A549 (cell line): ENCODE measurements around the gene ZNF385B. TPM values are rescaled to one million over a fixed set of nuclear protein-coding genes. Genes with fewer than 3 reads are reported as not detected.

Experiments used
- ATAC-seq, 2 experiments: fragments of 200-7000 bp in 1 of 2; fragments of >200 bp in 1 of 2; cut with Nextera tagmentation in 1 of 2; cut with Tn5 transposase in 1 of 2; 3 replicates each; pipeline versions ENCODE4 v1.8.0 to v1.9.1; 2018 to 2020; ENCODE audit warnings: mild to moderate bottlenecking in 1 of 2, moderate library complexity in 1 of 2
- CTCF ChIA-PET: fragments of 300-600 bp; sonication (Branson Sonifier 250); formaldehyde crosslinking; extraction: SDS; loops from one replicate; lab custom pipeline; 2021; ENCODE audit warnings: antibody characterized with exemption, inconsistent platforms; lab: Yijun Ruan, JAX
- POLR2A ChIA-PET: fragments of 350-600 bp; formaldehyde crosslinking; extraction: SDS; loops from one replicate; lab custom pipeline; 2021; ENCODE audit warnings: antibody characterized with exemption, inconsistent platforms; lab: Yijun Ruan, JAX
- DNase-seq, 2 experiments: peaks; one replicate each; pipeline versions ENCODE4 v3.0.0 to v3.0.0-alpha.2; 2011 to 2016; ENCODE audit warnings: low read depth in 1 of 2, low spot score in 1 of 2
- FAIRE-seq: peaks from 2 replicates; lab custom pipeline; 2011; peaks lifted over from hg19 to GRCh38; lab: Jason Lieb, UNC
- H3K27ac ChIP-seq, 2 experiments: fragments of >200 bp; sonication (Bioruptor Twin); formaldehyde crosslinking; 3 replicates each; pipeline ENCODE4 v1.5.1; 2016 to 2017
- H3K4me1 ChIP-seq: fragments of >200 bp; sonication (Bioruptor Twin); formaldehyde crosslinking; 3 replicates; pipeline ENCODE4 v1.6.1; 2016
- H3K4me2 ChIP-seq: fragments of >200 bp; sonication (Bioruptor Twin); formaldehyde crosslinking; 3 replicates; pipeline ENCODE4 v1.6.1; 2016
- H3K4me3 ChIP-seq: fragments of >200 bp; sonication (Bioruptor Twin); formaldehyde crosslinking; 3 replicates; pipeline ENCODE4 v1.5.1; 2016
- H3K9me3 ChIP-seq: fragments of >200 bp; sonication (Bioruptor Twin); formaldehyde crosslinking; 3 replicates; pipeline ENCODE4 v1.6.1; 2016
- BHLHE40 ChIP-seq: IDR thresholded peaks from 2 replicates; pipeline ENCODE4 v1.6.1; 2012; ENCODE audit warnings: low read depth, low read length, inconsistent platforms
- CBX2 ChIP-seq: fragments of 200-600 bp; sonication (generic); IDR thresholded peaks from 2 replicates; pipeline ENCODE4 v1.6.1; 2016; ENCODE audit warnings: low read depth, mild to moderate bottlenecking, borderline replicate concordance
- CBX8 ChIP-seq: fragments of 200-600 bp; sonication (generic); IDR thresholded peaks from 2 replicates; pipeline ENCODE4 v1.6.1; 2016
- CHD4 ChIP-seq: fragments of 200-600 bp; sonication (generic); IDR thresholded peaks from 2 replicates; pipeline ENCODE4 v1.6.1; 2016; ENCODE audit warnings: antibody characterized with exemption, mild to moderate bottlenecking, borderline replicate concordance
- EHF ChIP-seq: fragments of 250-450 bp; sonication (Bioruptor Pico); IDR thresholded peaks from 2 replicates; pipeline ENCODE4 v1.5.0; 2020; ENCODE audit warnings: mild to moderate bottlenecking
- EHMT2 ChIP-seq: fragments of 200-600 bp; sonication (generic); IDR thresholded peaks from 2 replicates; pipeline ENCODE4 v1.6.1; 2016; ENCODE audit warnings: antibody characterized with exemption, low read depth, mild to moderate bottlenecking, moderate library complexity
- FOSL2 ChIP-seq, 2 experiments: fragments of 450-650 bp in 1 of 2; fragments of >200 bp in 1 of 2; sonication (Bioruptor Twin) in 1 of 2; formaldehyde crosslinking; IDR thresholded peaks; 2 replicates each; pipeline versions ENCODE4 v1.5.0 to v1.6.1; 2016 to 2020; ENCODE audit warnings: mild to moderate bottlenecking in 1 of 2, moderate library complexity in 1 of 2
- FOXS1 ChIP-seq: fragments of 250-450 bp; sonication (Bioruptor Pico); IDR thresholded peaks from 2 replicates; pipeline ENCODE4 v1.5.0; 2020; ENCODE audit warnings: mild to moderate bottlenecking, moderate library complexity
- GATA3 ChIP-seq: IDR thresholded peaks from 2 replicates; pipeline ENCODE4 v1.6.1; 2012; ENCODE audit warnings: borderline replicate concordance
- HEYL ChIP-seq: fragments of 250-450 bp; sonication (Bioruptor Pico); IDR thresholded peaks from 2 replicates; pipeline ENCODE4 v1.8.0; 2021; ENCODE audit warnings: mild to moderate bottlenecking, moderate library complexity
- HOXA7 ChIP-seq: fragments of 250-450 bp; sonication (Bioruptor Pico); IDR thresholded peaks from 2 replicates; pipeline ENCODE4 v1.5.0; 2020; ENCODE audit warnings: mild to moderate bottlenecking, moderate library complexity
- HOXB13 ChIP-seq: fragments of 250-450 bp; sonication (Bioruptor Pico); IDR thresholded peaks from 2 replicates; pipeline ENCODE4 v1.5.0; 2020; ENCODE audit warnings: low read depth, mild to moderate bottlenecking, moderate library complexity
- HOXB5 ChIP-seq: fragments of 250-450 bp; sonication (Bioruptor Pico); IDR thresholded peaks from 2 replicates; pipeline ENCODE4 v1.5.0; 2020; ENCODE audit warnings: mild to moderate bottlenecking, moderate library complexity
- JUN ChIP-seq, 2 experiments: fragments of >200 bp; sonication (Bioruptor Twin); formaldehyde crosslinking; IDR thresholded peaks; 2 replicates in 1 of 2; 3 replicates in 1 of 2; pipeline ENCODE4 v1.6.1; 2016 to 2017
- JUNB ChIP-seq: fragments of >200 bp; sonication (Bioruptor Twin); formaldehyde crosslinking; IDR thresholded peaks from 2 replicates; pipeline ENCODE4 v1.6.1; 2016
- KDM1A ChIP-seq: fragments of 200-600 bp; sonication (generic); IDR thresholded peaks from 2 replicates; pipeline ENCODE4 v1.6.1; 2016; ENCODE audit warnings: low read depth, mild to moderate bottlenecking
- MAFK ChIP-seq: fragments of 450-650 bp; IDR thresholded peaks from 2 replicates; pipeline ENCODE4 v1.6.1; 2014; ENCODE audit not compliant: partially characterized antibody
- NFE2L2 ChIP-seq: fragments of 150-350 bp; conservative IDR thresholded peaks from 2 replicates; pipeline ENCODE4 v1.6.1; 2014; ENCODE audit warnings: low read length
- NPAS2 ChIP-seq: fragments of 250-450 bp; sonication (Bioruptor Pico); IDR thresholded peaks from 2 replicates; pipeline ENCODE4 v1.8.0; 2022; ENCODE audit warnings: mild to moderate bottlenecking, moderate library complexity, borderline replicate concordance
- POLR2AphosphoS2 ChIP-seq: conservative IDR thresholded peaks from 2 replicates; pipeline ENCODE4 v1.6.1; 2012; ENCODE audit warnings: low read length, improper control_type of control experiment, inconsistent platforms
- RFX5 ChIP-seq: fragments of 450-650 bp; IDR thresholded peaks from 2 replicates; pipeline ENCODE4 v1.7.1; 2014; ENCODE audit warnings: antibody characterized with exemption, mild to moderate bottlenecking, moderate library complexity
- TP53 ChIP-seq: fragments of 250-450 bp; sonication (Bioruptor Pico); IDR thresholded peaks from 2 replicates; pipeline ENCODE4 v1.5.0; 2021; ENCODE audit warnings: mild to moderate bottlenecking, moderate library complexity
- ZC3H11A ChIP-seq: fragments of 450-650 bp; IDR thresholded peaks from 2 replicates; pipeline ENCODE4 v1.6.1; 2014; ENCODE audit warnings: antibody characterized with exemption, mild to moderate bottlenecking
- WGBS: methylation state at CpG from one replicate; pipeline ENCODE4 v1.1.6; 2017; ENCODE audit errors: missing lambda C conversion rate; 5-methylcytosine and 5-hydroxymethylcytosine counted together
- polyA plus RNA-seq, 4 experiments: library from polyadenylated mRNA; depleted of rRNA in 3 of 4; stranded (reverse); fragments of >200 nt; fragmentation: RNase III in 1 of 4; extraction: RNeasy Plus Mini Kit Qiagen cat#74134 plus additional on column Dnase treatment in 1 of 4; gene quantifications; 2 replicates in 3 of 4; 3 replicates in 1 of 4; pipeline ENCODE4 v1.2.3, GENCODE V29; 2011 to 2017
- TF ChIP-seq, protein P1 (sequence below): IDR thresholded peaks from 2 replicates; pipeline ENCODE4 v1.6.1; 2012
- TF ChIP-seq, protein P2 (sequence below): IDR thresholded peaks from 2 replicates; pipeline ENCODE4 v1.6.1; 2012; ENCODE audit warnings: low read depth, borderline replicate concordance
- TF ChIP-seq, protein P3 (sequence below): IDR thresholded peaks from 2 replicates; pipeline ENCODE4 v1.6.1; 2012
- TF ChIP-seq, protein P4 (sequence below): fragments of >200 bp; sonication (Bioruptor Twin); formaldehyde crosslinking; IDR thresholded peaks from 3 replicates; pipeline ENCODE4 v1.6.1; 2016
- TF ChIP-seq, protein P5 (sequence below): fragments of 150-350 bp; IDR thresholded peaks from 2 replicates; pipeline ENCODE4 v1.6.1; 2014; ENCODE audit warnings: low read depth, mild to moderate bottlenecking, low read length
- TF ChIP-seq, protein P6 (sequence below): fragments of 250-450 bp; sonication (Bioruptor Pico); IDR thresholded peaks from 2 replicates; pipeline ENCODE4 v1.5.0; 2020; ENCODE audit warnings: low read depth, mild to moderate bottlenecking, moderate library complexity

ZNF385B gene
- polyA plus RNA-seq, 2 of the 4 experiments (the other 2 are of a cell fraction) = not detected

DNA sequence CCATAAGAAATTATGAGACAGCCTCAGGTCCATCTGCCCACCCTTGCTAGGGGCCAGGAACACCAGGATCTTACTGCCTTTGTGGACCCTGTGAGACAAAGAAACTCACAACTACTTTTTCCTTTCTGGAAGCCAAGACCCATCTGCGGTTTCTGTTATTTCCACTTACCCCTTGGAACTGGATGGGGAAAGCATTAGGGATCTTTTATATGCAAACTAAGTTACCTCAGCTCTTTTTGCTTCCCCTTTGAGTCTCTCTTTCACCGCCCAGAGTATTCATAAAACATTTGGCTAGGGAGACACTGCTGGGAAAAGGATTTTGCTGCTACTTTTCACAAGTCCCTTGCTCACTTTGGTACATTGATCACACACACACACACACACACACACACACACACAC is 95.7 kb downstream of the ZNF385B start:
- DNase-seq (no peak), FAIRE-seq (no peak), ATAC-seq (no peak)
- Histone ChIP-seq H3K9me3 (no peaks in the 10 kb centered on the region), H3K4me1 (no peaks in the 10 kb centered on the region), H3K4me3 (no peak overlapping the region), H3K27ac (no peak overlapping the region), H3K4me2 (no peak overlapping the region)
- 19% methylated on average over 2 of the region's 2 CpGs for WGBS
- ChIA-PET POLR2A (no interaction called here), CTCF (no interaction called here)
- no peak for TF ChIP-seq JUNB

DNA sequence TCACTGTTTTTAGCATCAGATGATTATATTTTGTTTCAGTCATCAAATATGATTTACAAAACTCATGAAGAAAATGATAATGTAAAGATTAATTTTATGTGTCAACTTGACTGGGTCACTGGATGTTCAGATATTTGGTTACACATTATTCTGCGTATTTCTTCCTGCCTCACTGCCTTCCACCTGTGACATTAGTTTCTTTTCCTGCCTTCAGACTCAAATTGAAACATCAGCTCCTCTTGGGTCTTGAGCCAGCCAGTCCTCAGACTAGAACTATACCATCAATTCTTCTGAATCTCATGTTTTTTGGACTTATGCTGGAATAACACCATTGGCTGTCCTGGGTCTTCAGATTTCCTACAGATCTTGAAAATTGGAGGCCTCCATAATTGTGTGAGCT is 96.7 kb downstream of the ZNF385B start:
- Histone ChIP-seq H3K4me2 (no peak overlapping the region), H3K9me3 (no peaks in the 10 kb centered on the region), H3K4me1 (no peaks in the 10 kb centered on the region), H3K4me3 (no peak overlapping the region), H3K27ac (no peak overlapping the region)
- no peak for ATAC-seq
- WGBS = 9% methylated on average over 1 of the region's 1 CpG
- TF ChIP-seq HOXB13 (CRISPR knock-in tag) (no peak), HOXB5 (no peak), POLR2AphosphoS2 (no peak), HEYL (no peak), EHMT2 (no peak), ZC3H11A (no peak), MAFK (no peak), HOXA7 (CRISPR knock-in tag) (no peak), NFE2L2 (no peak), RFX5 (no peak), NPAS2 (CRISPR knock-in tag) (no peak), FOXS1 (CRISPR knock-in tag) (no peak)
- TF ChIP-seq, protein P1, sequence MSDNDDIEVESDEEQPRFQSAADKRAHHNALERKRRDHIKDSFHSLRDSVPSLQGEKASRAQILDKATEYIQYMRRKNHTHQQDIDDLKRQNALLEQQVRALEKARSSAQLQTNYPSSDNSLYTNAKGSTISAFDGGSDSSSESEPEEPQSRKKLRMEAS = no peak
- TF ChIP-seq, protein P2, sequence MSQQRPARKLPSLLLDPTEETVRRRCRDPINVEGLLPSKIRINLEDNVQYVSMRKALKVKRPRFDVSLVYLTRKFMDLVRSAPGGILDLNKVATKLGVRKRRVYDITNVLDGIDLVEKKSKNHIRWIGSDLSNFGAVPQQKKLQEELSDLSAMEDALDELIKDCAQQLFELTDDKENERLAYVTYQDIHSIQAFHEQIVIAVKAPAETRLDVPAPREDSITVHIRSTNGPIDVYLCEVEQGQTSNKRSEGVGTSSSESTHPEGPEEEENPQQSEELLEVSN = no peak
- TF ChIP-seq, protein P3, sequence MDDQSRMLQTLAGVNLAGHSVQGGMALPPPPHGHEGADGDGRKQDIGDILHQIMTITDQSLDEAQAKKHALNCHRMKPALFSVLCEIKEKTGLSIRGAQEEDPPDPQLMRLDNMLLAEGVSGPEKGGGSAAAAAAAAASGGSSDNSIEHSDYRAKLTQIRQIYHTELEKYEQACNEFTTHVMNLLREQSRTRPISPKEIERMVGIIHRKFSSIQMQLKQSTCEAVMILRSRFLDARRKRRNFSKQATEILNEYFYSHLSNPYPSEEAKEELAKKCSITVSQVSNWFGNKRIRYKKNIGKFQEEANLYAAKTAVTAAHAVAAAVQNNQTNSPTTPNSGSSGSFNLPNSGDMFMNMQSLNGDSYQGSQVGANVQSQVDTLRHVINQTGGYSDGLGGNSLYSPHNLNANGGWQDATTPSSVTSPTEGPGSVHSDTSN = no peak
- ChIA-PET POLR2A (no interaction called here), CTCF (no interaction called here)
- FAIRE-seq = no peak
- DNase-seq = no peak

DNA sequence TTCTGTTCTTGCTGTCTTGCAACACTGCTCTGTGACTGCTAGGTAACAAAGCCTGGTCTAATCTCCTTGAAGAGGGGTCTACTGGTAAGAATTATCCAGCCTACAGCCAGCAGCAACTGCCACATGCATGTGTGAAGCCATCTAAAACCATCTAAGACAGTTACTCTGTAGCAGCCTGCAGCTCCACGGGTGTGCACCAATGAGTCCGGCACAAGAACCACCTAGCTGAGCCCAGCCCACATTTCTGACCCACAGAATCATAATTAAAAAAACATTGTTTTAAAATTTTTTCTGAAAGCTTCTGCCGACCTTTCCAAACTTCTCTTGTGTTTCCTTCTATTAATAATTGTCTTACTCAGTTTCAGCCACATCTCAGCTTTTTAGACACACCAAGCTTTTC is 102.8 kb downstream of the ZNF385B start:
- H3K4me2 ChIP-seq = no peak overlapping the region
- H3K9me3 ChIP-seq = no peaks in the 10 kb centered on the region
- FAIRE-seq = no peak
- H3K27ac ChIP-seq = no peak overlapping the region
- DNase-seq = no peak
- H3K4me1 ChIP-seq = no peaks in the 10 kb centered on the region
- CTCF ChIA-PET = interaction anchor here (1.0 to 1.2 kb wide), 2 partner anchors 167 to 347 kb away, joined by 3 read pairs; no protein-coding TSS in a partner anchor
- POLR2A ChIA-PET = no interaction called here
- no peak for ATAC-seq
- 10% methylated on average over 3 of the region's 3 CpGs for WGBS
- H3K4me3 ChIP-seq = no peak overlapping the region
- TF ChIP-seq, protein P4, sequence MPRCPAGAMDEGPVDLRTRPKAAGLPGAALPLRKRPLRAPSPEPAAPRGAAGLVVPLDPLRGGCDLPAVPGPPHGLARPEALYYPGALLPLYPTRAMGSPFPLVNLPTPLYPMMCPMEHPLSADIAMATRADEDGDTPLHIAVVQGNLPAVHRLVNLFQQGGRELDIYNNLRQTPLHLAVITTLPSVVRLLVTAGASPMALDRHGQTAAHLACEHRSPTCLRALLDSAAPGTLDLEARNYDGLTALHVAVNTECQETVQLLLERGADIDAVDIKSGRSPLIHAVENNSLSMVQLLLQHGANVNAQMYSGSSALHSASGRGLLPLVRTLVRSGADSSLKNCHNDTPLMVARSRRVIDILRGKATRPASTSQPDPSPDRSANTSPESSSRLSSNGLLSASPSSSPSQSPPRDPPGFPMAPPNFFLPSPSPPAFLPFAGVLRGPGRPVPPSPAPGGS = no peak
- TF ChIP-seq EHF (CRISPR knock-in tag) (no peak), CBX2 (no peak), CHD4 (no peak), BHLHE40 (no peak), CBX8 (no peak), KDM1A (no peak), GATA3 (no peak), JUN (IDR thresholded peaks at IDR 0.05) (no peak), HOXB13 (CRISPR knock-in tag) (no peak), NFE2L2 (no peak), FOSL2 (IDR thresholded peaks at IDR 0.05) (no peak), FOSL2 (CRISPR knock-in tag; IDR thresholded peaks at IDR 0.05) (no peak), ZC3H11A (no peak), TP53 (CRISPR knock-in tag) (no peak)
- TF ChIP-seq, protein P3 = no peak
- TF ChIP-seq, protein P5, sequence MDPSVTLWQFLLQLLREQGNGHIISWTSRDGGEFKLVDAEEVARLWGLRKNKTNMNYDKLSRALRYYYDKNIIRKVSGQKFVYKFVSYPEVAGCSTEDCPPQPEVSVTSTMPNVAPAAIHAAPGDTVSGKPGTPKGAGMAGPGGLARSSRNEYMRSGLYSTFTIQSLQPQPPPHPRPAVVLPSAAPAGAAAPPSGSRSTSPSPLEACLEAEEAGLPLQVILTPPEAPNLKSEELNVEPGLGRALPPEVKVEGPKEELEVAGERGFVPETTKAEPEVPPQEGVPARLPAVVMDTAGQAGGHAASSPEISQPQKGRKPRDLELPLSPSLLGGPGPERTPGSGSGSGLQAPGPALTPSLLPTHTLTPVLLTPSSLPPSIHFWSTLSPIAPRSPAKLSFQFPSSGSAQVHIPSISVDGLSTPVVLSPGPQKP = no peak
- TF ChIP-seq, protein P6, sequence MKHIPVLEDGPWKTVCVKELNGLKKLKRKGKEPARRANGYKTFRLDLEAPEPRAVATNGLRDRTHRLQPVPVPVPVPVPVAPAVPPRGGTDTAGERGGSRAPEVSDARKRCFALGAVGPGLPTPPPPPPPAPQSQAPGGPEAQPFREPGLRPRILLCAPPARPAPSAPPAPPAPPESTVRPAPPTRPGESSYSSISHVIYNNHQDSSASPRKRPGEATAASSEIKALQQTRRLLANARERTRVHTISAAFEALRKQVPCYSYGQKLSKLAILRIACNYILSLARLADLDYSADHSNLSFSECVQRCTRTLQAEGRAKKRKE = no peak
